Ishikawa (cell line): ENCODE measurements around the gene LPP.

Experiments
- CREB1 ChIP-seq: IDR thresholded peaks from 2 replicates; pipeline ENCODE4 v1.6.1; 2012; ENCODE audit warnings: low read depth
- EP300 ChIP-seq: IDR thresholded peaks from 2 replicates; pipeline ENCODE4 v1.6.1; 2012; ENCODE audit warnings: borderline replicate concordance
- FOXM1 ChIP-seq: IDR thresholded peaks from 2 replicates; pipeline ENCODE4 v1.6.1; 2012; ENCODE audit warnings: low read depth, borderline replicate concordance
- RAD21 ChIP-seq: IDR thresholded peaks from 2 replicates; pipeline ENCODE4 v1.6.1; 2012; ENCODE audit warnings: low read depth
- TAF1 ChIP-seq: IDR thresholded peaks from 2 replicates; pipeline ENCODE4 v1.6.1; 2012; ENCODE audit warnings: low read depth, mild to moderate bottlenecking
- TF ChIP-seq, protein P1 (sequence below): IDR thresholded peaks from 2 replicates; pipeline ENCODE4 v1.6.1; 2012
- TF ChIP-seq, protein P2 (sequence below): IDR thresholded peaks from 2 replicates; pipeline ENCODE4 v1.6.1; 2012; ENCODE audit warnings: low read depth, mild to moderate bottlenecking

DNA sequence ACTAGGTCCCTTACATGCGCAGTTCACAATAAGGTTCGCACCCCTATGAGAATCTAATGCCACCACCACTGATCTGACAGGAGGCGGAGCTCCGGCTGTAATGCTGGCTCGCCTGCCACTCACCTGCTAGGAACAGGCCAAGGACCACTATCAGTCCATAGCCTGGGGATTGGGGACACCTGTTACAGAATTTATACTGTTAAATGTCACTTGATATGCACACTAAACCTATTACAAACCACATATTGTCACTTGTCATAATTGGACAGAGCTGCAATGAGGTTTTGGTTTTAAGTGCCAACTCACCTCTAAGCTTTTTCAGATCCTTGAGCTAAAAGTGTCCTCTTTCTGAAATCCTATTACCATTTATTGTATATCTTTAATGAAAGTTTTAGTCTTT, 509.9 kb downstream of the LPP start:
- TF ChIP-seq, protein P1, sequence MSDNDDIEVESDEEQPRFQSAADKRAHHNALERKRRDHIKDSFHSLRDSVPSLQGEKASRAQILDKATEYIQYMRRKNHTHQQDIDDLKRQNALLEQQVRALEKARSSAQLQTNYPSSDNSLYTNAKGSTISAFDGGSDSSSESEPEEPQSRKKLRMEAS, result no peak
- TF ChIP-seq, protein P2, sequence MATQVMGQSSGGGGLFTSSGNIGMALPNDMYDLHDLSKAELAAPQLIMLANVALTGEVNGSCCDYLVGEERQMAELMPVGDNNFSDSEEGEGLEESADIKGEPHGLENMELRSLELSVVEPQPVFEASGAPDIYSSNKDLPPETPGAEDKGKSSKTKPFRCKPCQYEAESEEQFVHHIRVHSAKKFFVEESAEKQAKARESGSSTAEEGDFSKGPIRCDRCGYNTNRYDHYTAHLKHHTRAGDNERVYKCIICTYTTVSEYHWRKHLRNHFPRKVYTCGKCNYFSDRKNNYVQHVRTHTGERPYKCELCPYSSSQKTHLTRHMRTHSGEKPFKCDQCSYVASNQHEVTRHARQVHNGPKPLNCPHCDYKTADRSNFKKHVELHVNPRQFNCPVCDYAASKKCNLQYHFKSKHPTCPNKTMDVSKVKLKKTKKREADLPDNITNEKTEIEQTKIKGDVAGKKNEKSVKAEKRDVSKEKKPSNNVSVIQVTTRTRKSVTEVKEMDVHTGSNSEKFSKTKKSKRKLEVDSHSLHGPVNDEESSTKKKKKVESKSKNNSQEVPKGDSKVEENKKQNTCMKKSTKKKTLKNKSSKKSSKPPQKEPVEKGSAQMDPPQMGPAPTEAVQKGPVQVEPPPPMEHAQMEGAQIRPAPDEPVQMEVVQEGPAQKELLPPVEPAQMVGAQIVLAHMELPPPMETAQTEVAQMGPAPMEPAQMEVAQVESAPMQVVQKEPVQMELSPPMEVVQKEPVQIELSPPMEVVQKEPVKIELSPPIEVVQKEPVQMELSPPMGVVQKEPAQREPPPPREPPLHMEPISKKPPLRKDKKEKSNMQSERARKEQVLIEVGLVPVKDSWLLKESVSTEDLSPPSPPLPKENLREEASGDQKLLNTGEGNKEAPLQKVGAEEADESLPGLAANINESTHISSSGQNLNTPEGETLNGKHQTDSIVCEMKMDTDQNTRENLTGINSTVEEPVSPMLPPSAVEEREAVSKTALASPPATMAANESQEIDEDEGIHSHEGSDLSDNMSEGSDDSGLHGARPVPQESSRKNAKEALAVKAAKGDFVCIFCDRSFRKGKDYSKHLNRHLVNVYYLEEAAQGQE, result no peak
- TF ChIP-seq FOXM1 (no peak), RAD21 (no peak), TAF1 (no peak), EP300 (no peak), CREB1 (no peak)
